Hepatocyte (in vitro differentiated cells): ENCODE results near the gene PALLD. TPM values are rescaled to one million over a fixed set of nuclear protein-coding genes. Genes with fewer than 3 reads are reported as not detected.
A peak's percentile ranks its signal among the peaks of the same experiment; 100 is the strongest.
"Not testable (repeated sequence)": the region's sequence is repeated elsewhere in the genome, so short reads cannot be mapped to it uniquely, and the experiment has no call there.

Experiments
- DNase-seq: peaks from one replicate; pipeline ENCODE4 v3.0.0-alpha.2; 2016; ENCODE audit warnings: low spot score
- H2AFZ ChIP-seq: fragments of 200-600 bp; sonication (generic); 2 replicates; pipeline ENCODE4 v1.6.0; 2016; ENCODE audit warnings: antibody characterized with exemption, mild to moderate bottlenecking
- H3K27ac ChIP-seq: fragments of 200-600 bp; sonication (generic); 2 replicates; pipeline ENCODE4 v1.5.1; 2016; ENCODE audit warnings: mild to moderate bottlenecking
- H3K27me3 ChIP-seq: fragments of 200-600 bp; sonication (generic); 2 replicates; pipeline ENCODE4 v1.6.1; 2016
- H3K36me3 ChIP-seq: fragments of 200-600 bp; sonication (generic); replicated peaks from 2 replicates; pipeline ENCODE4 v1.5.1; 2016; ENCODE audit warnings: low read depth; ENCODE audit not compliant: insufficient read depth
- H3K4me1 ChIP-seq: fragments of 200-600 bp; sonication (generic); 2 replicates; pipeline ENCODE4 v1.5.1; 2016; ENCODE audit warnings: mild to moderate bottlenecking, moderate library complexity; ENCODE audit not compliant: insufficient read depth
- H3K4me2 ChIP-seq: fragments of 200-600 bp; sonication (generic); 2 replicates; pipeline ENCODE4 v1.6.0; 2016
- H3K4me3 ChIP-seq: fragments of 200-600 bp; sonication (generic); 2 replicates; pipeline ENCODE4 v1.5.1; 2016; ENCODE audit warnings: mild to moderate bottlenecking
- H3K79me2 ChIP-seq: fragments of 200-600 bp; sonication (generic); 2 replicates; pipeline ENCODE4 v1.6.0; 2017; ENCODE audit warnings: mild to moderate bottlenecking
- H3K9me2 ChIP-seq: fragments of 200-600 bp; sonication (generic); replicated peaks from 2 replicates; pipeline ENCODE4 v1.6.0; 2017; ENCODE audit warnings: mild to moderate bottlenecking; ENCODE audit not compliant: insufficient read depth
- H3K9me3 ChIP-seq: fragments of 200-600 bp; sonication (generic); 2 replicates; pipeline ENCODE4 v1.5.1; 2016; ENCODE audit warnings: low read depth, mild to moderate bottlenecking
- H4K20me1 ChIP-seq: fragments of 200-600 bp; sonication (generic); 2 replicates; pipeline ENCODE4 v1.6.0; 2016; ENCODE audit warnings: mild to moderate bottlenecking; ENCODE audit not compliant: insufficient read depth, poor library complexity, severe bottlenecking
- EZH2 ChIP-seq: fragments of 200-600 bp; sonication (generic); IDR thresholded peaks from 2 replicates; pipeline ENCODE4 v1.6.1; 2016; ENCODE audit warnings: antibody characterized with exemption, mild to moderate bottlenecking, borderline replicate concordance
- EZH2phosphoT487 ChIP-seq: fragments of 200-600 bp; sonication (generic); IDR thresholded peaks from one replicate; pipeline ENCODE4 v1.6.1; 2018; ENCODE audit warnings: antibody characterized with exemption, mild to moderate bottlenecking, low read depth, moderate library complexity; ENCODE audit not compliant: unreplicated experiment, severe bottlenecking
- WGBS: methylation state at CpG from one replicate; pipeline ENCODE4 v1.1.6; 2016; ENCODE audit warnings: low lambda C conversion rate; ENCODE audit errors: missing lambda C conversion rate; 5-methylcytosine and 5-hydroxymethylcytosine counted together
- polyA plus RNA-seq: library from polyadenylated mRNA; unstranded; fragments of >200 nt; fragmentation: Nextera tagmentation; extraction: Ambion mirVana; gene quantifications from 2 replicates; pipeline ENCODE4 v1.2.1, GENCODE V29; 2016
- total RNA-seq: library from RNA; depleted of rRNA; stranded (reverse); fragments of >200 nt; gene quantifications from 2 replicates; pipeline ENCODE4 v1.2.3, GENCODE V29; 2014
- TF ChIP-seq, protein P1 (sequence below): fragments of 200-600 bp; sonication (generic); IDR thresholded peaks from 2 replicates; pipeline ENCODE4 v1.5.1; 2016; ENCODE audit warnings: antibody characterized with exemption, mild to moderate bottlenecking; ENCODE audit not compliant: poor library complexity

The PALLD gene
- total and polyA plus RNA-seq, 2 experiments from 2014 or later, result 82.7 to 85.2 TPM

DNA sequence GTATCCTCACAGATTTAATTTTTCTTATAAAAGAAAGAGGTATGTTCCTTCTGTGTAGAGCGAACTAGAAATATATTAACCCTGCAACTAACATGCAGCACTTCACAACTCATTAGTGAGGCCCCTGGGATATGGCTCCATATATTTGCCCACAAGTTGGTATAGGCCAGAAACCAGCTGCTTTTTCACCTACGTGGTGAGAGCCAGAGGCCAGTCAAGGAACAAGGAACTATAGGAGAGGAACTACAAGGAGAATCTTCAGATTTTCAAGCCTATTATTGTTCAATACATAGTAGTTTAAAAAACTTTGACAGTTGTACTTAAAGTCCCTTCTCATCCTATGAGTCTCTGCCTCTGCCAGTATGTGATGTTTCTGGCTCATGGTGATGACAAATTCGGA is 307.3 kb downstream of the PALLD start:
- Histone ChIP-seq H4K20me1 (no peaks in the 10 kb centered on the region), H3K4me3 (no peak overlapping the region), H3K36me3 (no peaks in the 10 kb centered on the region), H3K9me3 (no peaks in the 10 kb centered on the region), H3K27me3 (no peaks in the 10 kb centered on the region), H3K4me1 (no peaks in the 10 kb centered on the region), H3K9me2 (no peaks in the 10 kb centered on the region), H3K79me2 (no peaks in the 10 kb centered on the region), H3K4me2 (no peak overlapping the region), H3K27ac (no peak overlapping the region), H2AFZ (no peak overlapping the region)
- no peak for DNase-seq
- 78% methylated on average over 3 of the region's 3 CpGs for WGBS
- TF ChIP-seq EZH2, result no peak
- TF ChIP-seq, protein P1, sequence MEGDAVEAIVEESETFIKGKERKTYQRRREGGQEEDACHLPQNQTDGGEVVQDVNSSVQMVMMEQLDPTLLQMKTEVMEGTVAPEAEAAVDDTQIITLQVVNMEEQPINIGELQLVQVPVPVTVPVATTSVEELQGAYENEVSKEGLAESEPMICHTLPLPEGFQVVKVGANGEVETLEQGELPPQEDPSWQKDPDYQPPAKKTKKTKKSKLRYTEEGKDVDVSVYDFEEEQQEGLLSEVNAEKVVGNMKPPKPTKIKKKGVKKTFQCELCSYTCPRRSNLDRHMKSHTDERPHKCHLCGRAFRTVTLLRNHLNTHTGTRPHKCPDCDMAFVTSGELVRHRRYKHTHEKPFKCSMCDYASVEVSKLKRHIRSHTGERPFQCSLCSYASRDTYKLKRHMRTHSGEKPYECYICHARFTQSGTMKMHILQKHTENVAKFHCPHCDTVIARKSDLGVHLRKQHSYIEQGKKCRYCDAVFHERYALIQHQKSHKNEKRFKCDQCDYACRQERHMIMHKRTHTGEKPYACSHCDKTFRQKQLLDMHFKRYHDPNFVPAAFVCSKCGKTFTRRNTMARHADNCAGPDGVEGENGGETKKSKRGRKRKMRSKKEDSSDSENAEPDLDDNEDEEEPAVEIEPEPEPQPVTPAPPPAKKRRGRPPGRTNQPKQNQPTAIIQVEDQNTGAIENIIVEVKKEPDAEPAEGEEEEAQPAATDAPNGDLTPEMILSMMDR, result no peak
- no peak for TF ChIP-seq EZH2phosphoT487

DNA sequence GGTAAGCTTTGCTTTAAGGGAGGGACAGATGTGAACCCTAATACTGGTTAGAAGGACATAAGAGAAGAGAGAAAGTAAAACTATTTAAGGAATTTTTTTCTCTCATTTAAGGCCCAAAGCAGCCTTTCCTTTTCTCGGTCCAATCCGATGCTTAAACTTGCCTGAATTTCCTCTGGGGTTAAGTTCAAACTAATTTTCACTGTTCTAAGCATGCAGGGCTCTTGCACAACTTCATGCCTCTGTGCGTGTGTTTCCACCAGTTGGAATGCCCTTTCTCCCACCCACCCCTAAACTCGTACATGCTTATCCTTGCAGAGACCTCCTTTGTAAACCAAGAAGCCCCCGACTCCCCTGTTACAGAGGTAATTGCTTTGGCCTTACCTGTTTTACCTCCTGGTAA is 308.5 kb downstream of the PALLD start:
- no peak for TF ChIP-seq EZH2phosphoT487
- TF ChIP-seq, protein P1, result no peak
- TF ChIP-seq EZH2, result no peak
- Histone ChIP-seq H3K27ac (peak overlapping the region; percentile 32), H3K9me3 (no peaks in the 10 kb centered on the region), H3K4me3 (no peak overlapping the region), H3K27me3 (no peaks in the 10 kb centered on the region), H4K20me1 (no peaks in the 10 kb centered on the region), H3K4me2 (no peak overlapping the region), H3K79me2 (no peaks in the 10 kb centered on the region), H3K36me3 (no peaks in the 10 kb centered on the region), H2AFZ (no peak overlapping the region), H3K9me2 (no peaks in the 10 kb centered on the region), H3K4me1 (no peaks in the 10 kb centered on the region)
- no peak for DNase-seq
- WGBS, result 72% methylated on average over 5 of the region's 5 CpGs

DNA sequence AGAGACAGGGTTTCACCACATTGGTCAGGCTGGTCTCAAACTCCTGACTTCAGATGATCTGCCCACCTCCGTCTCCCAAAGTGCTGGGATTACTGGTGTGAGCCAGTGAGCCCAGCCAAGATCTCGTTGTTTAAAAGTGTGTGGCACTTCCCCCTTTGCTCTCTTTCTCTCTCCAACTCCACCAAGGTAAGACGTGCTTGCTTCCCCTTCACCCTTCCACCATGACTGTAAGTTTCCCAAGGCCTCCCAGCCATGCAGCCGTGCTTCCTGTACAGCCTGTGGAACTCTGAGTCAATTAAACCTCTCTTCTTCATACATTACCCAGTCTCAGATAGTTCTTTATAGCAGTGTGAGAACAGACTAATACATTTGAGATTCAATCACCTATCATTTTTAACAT is 309.4 kb downstream of the PALLD start:
- not testable (repeated sequence) for H3K27ac ChIP-seq, H3K79me2 ChIP-seq, H3K27me3 ChIP-seq, H3K36me3 ChIP-seq, H3K4me3 ChIP-seq, H3K4me2 ChIP-seq, H3K9me3 ChIP-seq, H2AFZ ChIP-seq, H3K4me1 ChIP-seq, H4K20me1 ChIP-seq, DNase-seq, H3K9me2 ChIP-seq
- WGBS, result 91% methylated on average over 4 of the region's 4 CpGs

DNA sequence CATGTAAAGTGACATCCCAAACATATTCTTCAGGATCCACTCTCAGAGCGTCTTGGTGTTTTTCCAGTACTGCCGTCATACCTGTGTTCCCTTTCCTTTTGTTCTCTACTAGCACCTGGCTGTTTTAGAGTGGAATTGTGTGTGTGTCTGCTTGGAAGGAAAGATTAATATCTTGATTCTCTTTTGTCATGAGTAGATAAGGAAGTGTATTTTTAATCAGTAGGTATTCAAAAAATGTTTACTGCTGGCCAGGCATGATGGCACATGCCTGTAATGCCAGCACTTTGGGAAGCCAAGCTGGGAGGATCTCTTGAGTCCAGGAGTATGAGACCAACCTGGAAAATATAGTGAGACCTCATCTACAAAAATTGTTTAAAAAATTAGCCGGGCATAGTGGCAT is 314.4 kb downstream of the PALLD start:
- no peaks in the 10 kb centered on the region for H3K79me2 ChIP-seq
- no peaks in the 10 kb centered on the region for H3K9me2 ChIP-seq
- 83% methylated on average over 3 of the region's 3 CpGs for WGBS
- H3K9me3 ChIP-seq, result no peaks in the 10 kb centered on the region
- no peak overlapping the region for H3K4me3 ChIP-seq
- H2AFZ ChIP-seq, result no peak overlapping the region
- H3K36me3 ChIP-seq, result no peaks in the 10 kb centered on the region
- H3K27me3 ChIP-seq, result no peaks in the 10 kb centered on the region
- no peak overlapping the region for H3K27ac ChIP-seq
- no peak overlapping the region for H3K4me2 ChIP-seq
- no peak for TF ChIP-seq EZH2
- no peak for TF ChIP-seq EZH2phosphoT487
- TF ChIP-seq, protein P1, result no peak
- H4K20me1 ChIP-seq, result no peaks in the 10 kb centered on the region
- DNase-seq, result no peak
- peaks cover 17% of the 10 kb centered on the region for H3K4me1 ChIP-seq
